ENCODE measurements around the gene KRTAP10-4. TPM values are rescaled to one million over a fixed set of nuclear protein-coding genes. Genes with fewer than 3 reads are reported as not detected.

Gene KRTAP10-4
- total RNA-seq, 2 experiments from 2014 or later: not detected

- no peaks in the 10 kb centered on the region for H4K20me1 ChIP-seq (ENCODE audit: insufficient read depth, low read length)
- no peaks in the 10 kb centered on the region for H3K79me2 ChIP-seq (ENCODE audit: insufficient read depth, low read depth, low read length)
- no TSS peak for BruUV-seq (replicated peaks)
- H3K4me1 ChIP-seq (ENCODE audit: insufficient read depth, low read length, poor library complexity, severe bottlenecking): no peaks in the 10 kb centered on the region
- H3K9me3 ChIP-seq (ENCODE audit: low read length): peaks cover 10% of the 10 kb centered on the region; the same call in 1 of the 2 replicates
- H2AFZ ChIP-seq (ENCODE audit: low read length): no peak overlapping the region
- ChIA-PET CTCF (ENCODE audit: unreplicated experiment) (no interaction called here), POLR2A (no interaction called here)
- H3K36me3 ChIP-seq (ENCODE audit: insufficient read depth, low read length): no peaks in the 10 kb centered on the region
- no peak overlapping the region for H3K4me2 ChIP-seq (ENCODE audit: low read length)
- no peak for DNase-seq (ENCODE audit: low spot score)
- no peak overlapping the region for H3K4me3 ChIP-seq (ENCODE audit: low read depth, low read length, poor library complexity, severe bottlenecking)
- intact Hi-C loops (cut with micrococcal nuclease; ENCODE audit: unreplicated experiment): no loop called here
- H3K9me2 ChIP-seq (ENCODE audit: insufficient read depth, low read length): no peaks in the 10 kb centered on the region
- no peak for TF ChIP-seq CTCF (conservative IDR thresholded peaks at IDR 0.05; ENCODE audit: low read length)
- no peak for TF ChIP-seq EZH2phosphoT487 (IDR thresholded peaks at IDR 0.05; ENCODE audit: borderline replicate concordance, low read depth, low read length)
- no peak overlapping the region for H3K27ac ChIP-seq (ENCODE audit: low read depth, low read length, poor library complexity, severe bottlenecking)
These were observed 7.6 kb downstream of the KRTAP10-4 start for GRCh38 chr21:44581158-44581557.

- Histone ChIP-seq H4K20me1 (ENCODE audit: insufficient read depth, low read length) (no peaks in the 10 kb centered on the region), H3K4me2 (ENCODE audit: low read length) (no peak overlapping the region), H3K79me2 (ENCODE audit: insufficient read depth, low read depth, low read length) (no peaks in the 10 kb centered on the region), H3K9me2 (ENCODE audit: insufficient read depth, low read length) (no peaks in the 10 kb centered on the region), H3K9me3 (ENCODE audit: low read length) (peaks cover 10% of the 10 kb centered on the region; the same call in 1 of the 2 replicates), H3K4me1 (ENCODE audit: insufficient read depth, low read length, poor library complexity, severe bottlenecking) (no peaks in the 10 kb centered on the region), H3K27ac (ENCODE audit: low read depth, low read length, poor library complexity, severe bottlenecking) (no peak overlapping the region), H3K4me3 (ENCODE audit: low read depth, low read length, poor library complexity, severe bottlenecking) (no peak overlapping the region), H3K36me3 (ENCODE audit: insufficient read depth, low read length) (no peaks in the 10 kb centered on the region), H2AFZ (ENCODE audit: low read length) (no peak overlapping the region)
- no TSS peak for BruUV-seq (replicated peaks)
- TF ChIP-seq CTCF (conservative IDR thresholded peaks at IDR 0.05; ENCODE audit: low read length) (no peak), EZH2phosphoT487 (IDR thresholded peaks at IDR 0.05; ENCODE audit: borderline replicate concordance, low read depth, low read length) (no peak)
- CTCF ChIA-PET (ENCODE audit: unreplicated experiment): no interaction called here
- no peak for DNase-seq (ENCODE audit: low spot score)
- POLR2A ChIA-PET: no interaction called here
- intact Hi-C loops (cut with micrococcal nuclease; ENCODE audit: unreplicated experiment): no loop called here
These were observed 8.5 kb downstream of the KRTAP10-4 start for GRCh38 chr21:44582055-44582454.

- BruUV-seq (replicated peaks): no TSS peak
- H3K9me3 ChIP-seq (ENCODE audit: low read length): peaks cover 10% of the 10 kb centered on the region; the same call in 1 of the 2 replicates
- no peak for DNase-seq (ENCODE audit: low spot score)
- ChIA-PET CTCF (ENCODE audit: unreplicated experiment) (no interaction called here), POLR2A (no interaction called here)
- H3K4me2 ChIP-seq (ENCODE audit: low read length): no peak overlapping the region
- no peaks in the 10 kb centered on the region for H3K79me2 ChIP-seq (ENCODE audit: insufficient read depth, low read depth, low read length)
- H3K4me1 ChIP-seq (ENCODE audit: insufficient read depth, low read length, poor library complexity, severe bottlenecking): no peaks in the 10 kb centered on the region
- no peak overlapping the region for H3K4me3 ChIP-seq (ENCODE audit: low read depth, low read length, poor library complexity, severe bottlenecking)
- no peaks in the 10 kb centered on the region for H3K9me2 ChIP-seq (ENCODE audit: insufficient read depth, low read length)
- TF ChIP-seq CTCF (conservative IDR thresholded peaks at IDR 0.05; ENCODE audit: low read length) (no peak), EZH2phosphoT487 (IDR thresholded peaks at IDR 0.05; ENCODE audit: borderline replicate concordance, low read depth, low read length) (no peak)
- no peaks in the 10 kb centered on the region for H4K20me1 ChIP-seq (ENCODE audit: insufficient read depth, low read length)
- no peak overlapping the region for H2AFZ ChIP-seq (ENCODE audit: low read length)
- no peaks in the 10 kb centered on the region for H3K36me3 ChIP-seq (ENCODE audit: insufficient read depth, low read length)
- H3K27ac ChIP-seq (ENCODE audit: low read depth, low read length, poor library complexity, severe bottlenecking): no peak overlapping the region
- intact Hi-C loops (cut with micrococcal nuclease; ENCODE audit: unreplicated experiment): no loop called here
These were observed 9.7 kb downstream of the KRTAP10-4 start for GRCh38 chr21:44583089-44583799.

Data from OCI-LY7 (cell line).